AG04450 (cell line): ENCODE data around the gene MEOX2. TPM values are rescaled to one million over a fixed set of nuclear protein-coding genes. Genes with fewer than 3 reads are reported as not detected.

Experiments used
- CTCF ChIA-PET: fragments of 300-600, 350-600 bp; formaldehyde crosslinking; extraction: SDS; loops from one replicate; lab custom pipeline; 2022; ENCODE audit warnings: antibody characterized with exemption, inconsistent platforms; lab: Charles Lee
- POLR2A ChIA-PET: fragments of 350-600 bp; formaldehyde crosslinking; extraction: SDS; loops from one replicate; lab custom pipeline; 2021; ENCODE audit warnings: antibody characterized with exemption, inconsistent platforms; lab: Yijun Ruan, JAX
- DNase-seq: peaks from one replicate; pipeline ENCODE4 v3.0.0-alpha.2; 2011; ENCODE audit warnings: low read depth, low spot score
- H3K27ac ChIP-seq: one replicate; pipeline ENCODE4 v1.5.1; 2012; ENCODE audit warnings: low read depth, low read length, control low read depth
- H3K27me3 ChIP-seq: one replicate; pipeline ENCODE4 v1.6.0; 2012; ENCODE audit warnings: low read length; ENCODE audit not compliant: control insufficient read depth, insufficient read depth
- H3K4me3 ChIP-seq: 2 replicates; pipeline ENCODE4 v1.5.1; 2011; ENCODE audit warnings: mild to moderate bottlenecking, low read depth, low read length, control low read depth
- H3K9me3 ChIP-seq: 2 replicates; pipeline ENCODE4 v1.5.1; 2012; ENCODE audit warnings: low read length; ENCODE audit not compliant: control insufficient read depth, insufficient read depth
- polyA plus RNA-seq: library from polyadenylated mRNA; depleted of rRNA; stranded (reverse); fragments of >200 nt; gene quantifications from 2 replicates; pipeline ENCODE4 v1.2.3, GENCODE V29; 2011
- TF ChIP-seq, protein P1 (sequence below): IDR thresholded peaks from 2 replicates; pipeline ENCODE4 v1.5.1; 2011; ENCODE audit warnings: low read depth, low read length, control low read depth, inconsistent platforms

The MEOX2 gene
- polyA plus RNA-seq, 1 experiment, result not detected

DNA sequence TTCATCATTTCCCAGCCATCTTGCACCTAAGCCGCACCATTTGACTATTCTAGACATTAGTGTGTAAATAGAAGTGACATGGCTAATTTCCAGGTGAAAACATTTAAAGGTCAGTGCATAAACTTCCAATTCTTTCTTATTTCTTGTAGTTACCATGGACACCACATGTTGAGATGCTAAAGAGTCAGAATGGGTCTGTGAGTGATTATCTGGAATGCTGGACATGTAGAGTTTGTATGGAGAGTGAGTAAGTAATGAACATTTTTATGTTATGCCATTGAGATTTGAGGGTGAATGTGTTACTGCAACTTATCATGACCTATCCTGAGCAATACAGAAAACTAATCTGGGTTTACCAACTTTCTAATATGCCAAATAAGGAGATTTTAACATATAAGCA, 60.4 kb downstream of the MEOX2 start:
- CTCF ChIA-PET, result no interaction called here
- no peaks in the 10 kb centered on the region for H3K27me3 ChIP-seq
- TF ChIP-seq, protein P1, sequence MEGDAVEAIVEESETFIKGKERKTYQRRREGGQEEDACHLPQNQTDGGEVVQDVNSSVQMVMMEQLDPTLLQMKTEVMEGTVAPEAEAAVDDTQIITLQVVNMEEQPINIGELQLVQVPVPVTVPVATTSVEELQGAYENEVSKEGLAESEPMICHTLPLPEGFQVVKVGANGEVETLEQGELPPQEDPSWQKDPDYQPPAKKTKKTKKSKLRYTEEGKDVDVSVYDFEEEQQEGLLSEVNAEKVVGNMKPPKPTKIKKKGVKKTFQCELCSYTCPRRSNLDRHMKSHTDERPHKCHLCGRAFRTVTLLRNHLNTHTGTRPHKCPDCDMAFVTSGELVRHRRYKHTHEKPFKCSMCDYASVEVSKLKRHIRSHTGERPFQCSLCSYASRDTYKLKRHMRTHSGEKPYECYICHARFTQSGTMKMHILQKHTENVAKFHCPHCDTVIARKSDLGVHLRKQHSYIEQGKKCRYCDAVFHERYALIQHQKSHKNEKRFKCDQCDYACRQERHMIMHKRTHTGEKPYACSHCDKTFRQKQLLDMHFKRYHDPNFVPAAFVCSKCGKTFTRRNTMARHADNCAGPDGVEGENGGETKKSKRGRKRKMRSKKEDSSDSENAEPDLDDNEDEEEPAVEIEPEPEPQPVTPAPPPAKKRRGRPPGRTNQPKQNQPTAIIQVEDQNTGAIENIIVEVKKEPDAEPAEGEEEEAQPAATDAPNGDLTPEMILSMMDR, result no peak
- POLR2A ChIA-PET, result no interaction called here
- no peak overlapping the region for H3K4me3 ChIP-seq
- no peaks in the 10 kb centered on the region for H3K9me3 ChIP-seq
- H3K27ac ChIP-seq, result no peak overlapping the region
- no peak for DNase-seq

DNA sequence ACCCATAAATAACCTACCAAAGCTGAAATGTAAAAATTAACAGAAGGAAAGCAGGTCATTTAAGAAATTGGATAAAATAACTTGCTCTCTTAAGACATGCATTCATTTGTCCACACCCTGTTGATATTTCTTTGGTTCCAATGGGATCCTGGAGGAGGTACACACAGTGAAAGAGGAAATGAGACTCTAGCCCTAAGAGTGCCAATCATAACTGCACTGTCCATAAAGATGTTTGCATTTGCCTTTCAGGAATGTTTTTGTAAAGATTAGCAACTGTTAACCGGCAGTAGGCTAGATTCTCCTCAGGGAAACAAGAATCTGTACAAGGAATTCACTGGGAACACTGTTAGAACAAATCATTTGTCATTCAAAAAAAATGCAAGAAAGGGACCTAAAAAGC, 61.0 kb downstream of the MEOX2 start:
- ChIA-PET CTCF (no interaction called here), POLR2A (no interaction called here)
- no peak for DNase-seq
- TF ChIP-seq, protein P1, result no peak
- H3K27ac ChIP-seq, result no peak overlapping the region
- no peaks in the 10 kb centered on the region for H3K27me3 ChIP-seq
- H3K9me3 ChIP-seq, result no peaks in the 10 kb centered on the region
- H3K4me3 ChIP-seq, result no peak overlapping the region

DNA sequence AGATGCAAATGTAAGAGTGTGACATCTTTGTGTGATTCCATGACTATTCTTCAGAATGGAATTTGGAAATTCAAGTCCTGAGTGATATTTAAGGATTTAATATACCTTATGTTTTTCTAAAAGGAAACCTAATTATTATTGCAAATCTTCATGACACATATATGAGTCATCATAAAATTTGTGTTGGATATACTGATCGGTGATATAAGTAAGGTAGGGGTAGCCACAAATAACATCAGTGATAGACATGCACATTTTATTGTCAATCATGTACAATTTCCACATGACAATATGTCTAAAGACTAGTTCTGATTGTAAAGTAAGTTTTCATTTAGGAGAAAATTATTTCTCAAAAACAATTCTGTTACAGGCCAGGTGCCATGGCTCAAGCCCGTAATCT, 65.0 kb downstream of the MEOX2 start:
- POLR2A ChIA-PET, result no interaction called here

DNA sequence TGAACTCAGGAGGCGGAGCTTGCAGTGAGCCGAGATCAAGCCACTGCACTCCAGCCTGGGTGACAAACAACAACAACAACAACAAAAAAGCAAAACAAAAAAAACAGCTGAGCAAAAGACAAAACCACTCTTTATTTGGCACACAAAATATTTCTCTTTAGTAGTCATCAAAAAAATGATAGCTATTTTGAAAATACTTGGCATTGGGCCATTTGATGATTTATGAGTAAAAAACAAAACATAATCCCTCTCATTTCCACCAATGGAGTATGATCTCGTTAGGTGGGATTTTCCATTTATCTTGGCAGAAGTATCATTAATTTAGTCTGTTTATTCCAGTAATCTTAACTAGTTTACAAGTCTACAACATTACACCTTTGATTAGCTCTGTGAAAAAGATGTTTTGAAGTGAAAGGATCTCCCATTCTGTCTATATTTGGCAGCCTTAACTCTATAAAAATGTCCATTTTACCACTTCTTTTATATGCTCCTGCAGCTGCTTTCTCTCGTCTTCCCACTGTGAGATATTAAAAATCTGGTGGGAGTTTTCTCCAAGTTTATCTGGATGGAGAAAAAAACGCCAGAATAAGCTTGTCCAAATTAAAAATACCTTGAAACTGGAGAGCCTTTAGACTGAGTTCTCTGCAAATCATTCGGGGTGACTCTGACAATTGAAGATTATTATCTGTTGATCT, 65.8 kb downstream of the MEOX2 start:
- POLR2A ChIA-PET, result no interaction called here
- no peak for DNase-seq

More for the DNA sequence above, 65.0 kb downstream of the MEOX2 start:
- Histone ChIP-seq H3K27ac (no peak overlapping the region), H3K27me3 (no peaks in the 10 kb centered on the region), H3K4me3 (no peak overlapping the region), H3K9me3 (no peaks in the 10 kb centered on the region)
- DNase-seq, result no peak
- CTCF ChIA-PET, result no interaction called here
- TF ChIP-seq, protein P1, result no peak

DNA sequence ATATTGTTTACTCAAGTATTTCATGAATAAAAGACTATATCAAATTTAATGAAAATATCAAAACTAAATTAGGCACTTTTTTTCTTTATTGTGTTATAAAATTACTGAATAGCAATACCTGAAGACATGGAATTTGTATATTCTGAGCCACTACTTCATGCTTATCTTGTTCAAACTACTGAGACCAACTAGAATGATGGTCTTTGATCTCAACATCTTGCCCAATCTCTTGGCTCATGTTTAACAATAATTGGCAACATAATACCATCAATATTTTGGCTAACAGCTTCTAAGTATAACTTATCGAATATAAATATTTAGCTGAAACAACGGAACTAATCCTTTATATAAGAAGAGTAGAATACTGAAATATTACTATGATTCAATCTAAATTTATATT, 68.2 kb downstream of the MEOX2 start:
- ChIA-PET CTCF (no interaction called here), POLR2A (no interaction called here)
- Histone ChIP-seq H3K4me3 (no peak overlapping the region), H3K27ac (no peak overlapping the region), H3K27me3 (no peaks in the 10 kb centered on the region), H3K9me3 (no peaks in the 10 kb centered on the region)
- TF ChIP-seq, protein P1, result no peak
- no peak for DNase-seq

More for the DNA sequence above, 65.8 kb downstream of the MEOX2 start:
- H3K27ac ChIP-seq, result no peak overlapping the region
- CTCF ChIA-PET, result interaction anchor here (1.2 kb wide), 1 partner anchor 451 kb away, joined by 5 read pairs; no protein-coding TSS in a partner anchor
- no peaks in the 10 kb centered on the region for H3K27me3 ChIP-seq
- no peaks in the 10 kb centered on the region for H3K9me3 ChIP-seq
- TF ChIP-seq, protein P1, result no peak
- no peak overlapping the region for H3K4me3 ChIP-seq
